HepG2 (cell line): ENCODE measurements around the gene C20orf202. TPM values are rescaled to one million over a fixed set of nuclear protein-coding genes. Genes with fewer than 3 reads are reported as not detected.

Experiments
- ATAC-seq: fragments of 200-7000 bp; cut with Tn5 transposase; 3 replicates; pipeline ENCODE4 v1.9.1; 2020; ENCODE audit warnings: mild to moderate bottlenecking, moderate library complexity
- BruUV-seq: library from RNA; stranded (reverse); fragments of 400-500 nt; replicated peaks from 2 replicates; lab custom pipeline; 2021; lab: Mats Ljungman, UMichigan
- CTCF ChIA-PET: fragments of 300-600 bp; formaldehyde crosslinking; extraction: SDS; loops from one replicate; lab custom pipeline; 2021; ENCODE audit warnings: low total read pairs, inconsistent platforms, low intra/inter-chr PET ratio; lab: Yijun Ruan, JAX
- POLR2A ChIA-PET: fragments of 350-600 bp; sonication (Branson Sonifier 250); formaldehyde crosslinking; loops from one replicate; lab custom pipeline; 2020; ENCODE audit warnings: antibody characterized with exemption, inconsistent platforms; lab: Yijun Ruan, JAX
- DNase-seq: peaks from one replicate; pipeline ENCODE4 v3.0.0-alpha.2; 2015; ENCODE audit warnings: low spot score
- FAIRE-seq: peaks from 3 replicates; lab custom pipeline; 2011; peaks lifted over from hg19 to GRCh38; lab: Jason Lieb, UNC
- H2AFZ ChIP-seq: one replicate; pipeline ENCODE4 v1.6.1; 2011; ENCODE audit warnings: low read length, inconsistent platforms
- H3K27ac ChIP-seq: fragments of 300-600 bp; 3 replicates; pipeline ENCODE4 v1.8.0; 2011; ENCODE audit warnings: mixed run types, mild to moderate bottlenecking, mixed read lengths, low read length, inconsistent platforms; ENCODE audit not compliant: insufficient read depth; ENCODE audit errors: extremely low read length
- H3K27me3 ChIP-seq, 2 experiments: fragments of 200-600 bp in 1 of 2; 2 replicates in 1 of 2; 3 replicates in 1 of 2; pipeline versions ENCODE4 v1.6.0 to v1.8.0; 2011; ENCODE audit warnings: low read length in 2 of 2, mild to moderate bottlenecking in 2 of 2, moderate library complexity in 2 of 2, inconsistent platforms in 1 of 2; ENCODE audit not compliant: insufficient read depth in 2 of 2, control insufficient read depth in 1 of 2
- H3K36me3 ChIP-seq, 2 experiments: fragments of 200-600 bp in 1 of 2; replicated peaks in 1 of 2; 2 replicates in 1 of 2; 3 replicates in 1 of 2; pipeline versions ENCODE4 v1.5.1 to v1.8.0; 2011; ENCODE audit warnings: low read length in 2 of 2, inconsistent platforms in 1 of 2; ENCODE audit not compliant: insufficient read depth in 2 of 2, control insufficient read depth in 1 of 2
- H3K4me1 ChIP-seq: 2 replicates; pipeline ENCODE4 v1.5.1; 2012; ENCODE audit warnings: low read length, inconsistent platforms; ENCODE audit not compliant: insufficient read depth
- H3K4me2 ChIP-seq: 2 replicates; pipeline ENCODE4 v1.6.0; 2011; ENCODE audit warnings: low read depth, low read length, inconsistent platforms
- H3K4me3 ChIP-seq, 3 experiments: fragments of 200-600 bp in 1 of 3; sonication (generic), shearing (Covaris generic) in 1 of 3; replicated peaks in 1 of 3; 2 replicates each; pipeline ENCODE4 v1.5.1; 2011 to 2016; ENCODE audit warnings: low read length in 3 of 3, inconsistent platforms in 2 of 3, low read depth in 2 of 3, mild to moderate bottlenecking in 2 of 3, control low read depth in 1 of 3, mixed read lengths in 1 of 3; ENCODE audit not compliant: insufficient read depth in 1 of 3
- H3K79me2 ChIP-seq: one replicate; pipeline ENCODE4 v1.6.1; 2011; ENCODE audit warnings: low read length, inconsistent platforms; ENCODE audit not compliant: insufficient read depth
- H3K9ac ChIP-seq: 2 replicates; pipeline ENCODE4 v1.6.0; 2011; ENCODE audit warnings: mild to moderate bottlenecking, low read depth, low read length, inconsistent platforms; ENCODE audit not compliant: insufficient read depth
- H3K9me3 ChIP-seq: 2 replicates; pipeline ENCODE4 v1.5.1; 2012; ENCODE audit warnings: mild to moderate bottlenecking, low read length
- H4K20me1 ChIP-seq: 2 replicates; pipeline ENCODE4 v1.6.0; 2011; ENCODE audit warnings: inconsistent platforms, mild to moderate bottlenecking, low read length, moderate library complexity; ENCODE audit not compliant: insufficient read depth
- CEBPB ChIP-seq: IDR thresholded peaks from 2 replicates; pipeline ENCODE4 v1.6.1; 2011; ENCODE audit warnings: low read depth, low read length, improper control_type of control experiment, borderline replicate concordance
- SP2 ChIP-seq: sonication (generic); formaldehyde crosslinking; IDR thresholded peaks from 2 replicates; pipeline ENCODE4 v1.5.1; 2020; ENCODE audit warnings: mild to moderate bottlenecking, missing genetic modification reagents
- ZBTB3 ChIP-seq: sonication (generic); formaldehyde crosslinking; IDR thresholded peaks from 2 replicates; pipeline ENCODE4 v1.4.0; 2020; ENCODE audit warnings: low read depth, mild to moderate bottlenecking, moderate library complexity, missing genetic modification reagents, borderline replicate concordance
- WGBS: methylation state at CpG from one replicate; pipeline ENCODE4 v1.1.6; 2017; ENCODE audit warnings: low lambda C conversion rate; 5-methylcytosine and 5-hydroxymethylcytosine counted together
- in situ Hi-C: cut with HindIII; loops from 2 replicates; pipeline ENCODE4 v1.10.0; 2017; ENCODE audit warnings: low pct_unique_long_range_greater_than_20kb; ENCODE audit not compliant: extremely low pct_ligation_motif_present
- intact Hi-C: fragments of 100-400 bp; cut with micrococcal nuclease; formaldehyde crosslinking; loops from one replicate; pipeline ENCODE4 v1.10.0; 2022; ENCODE audit not compliant: unreplicated experiment
- polyA plus RNA-seq, 8 experiments: library from polyadenylated mRNA; depleted of rRNA in 3 of 8; stranded (reverse) in 7 of 8; unstranded in 1 of 8; fragments of >200 nt; fragmentation: Illumina TruSeq in 4 of 8; extraction: Trizol in 4 of 8; gene quantifications; 2 replicates each; pipeline versions ENCODE4 v1.2.1 to v1.2.3, GENCODE V29; 2011 to 2016; ENCODE audit warnings: low read depth in 4 of 8, missing spikeins in 1 of 8, mixed read lengths in 1 of 8; ENCODE audit not compliant: insufficient read depth in 1 of 8
- total RNA-seq, 5 experiments: library from RNA; depleted of rRNA; stranded (reverse); fragments of >200 nt; fragmentation: Illumina TruSeq; extraction: Trizol; gene quantifications; 2 replicates each; pipeline ENCODE4 v1.2.3, GENCODE V29; 2016; ENCODE audit warnings: low read depth in 1 of 5
- TF ChIP-seq, protein P1 (sequence below): sonication (generic); formaldehyde crosslinking; IDR thresholded peaks from 2 replicates; pipeline ENCODE4 v1.4.0; 2020; ENCODE audit warnings: missing genetic modification reagents
- TF ChIP-seq, protein P2 (sequence below): sonication (generic); formaldehyde crosslinking; IDR thresholded peaks from 2 replicates; pipeline ENCODE4 v1.8.0; 2022; ENCODE audit warnings: low read depth, missing genetic modification reagents
- TF ChIP-seq, protein P3 (sequence below): sonication (generic); formaldehyde crosslinking; IDR thresholded peaks from 2 replicates; pipeline ENCODE4 v1.4.0; 2020; ENCODE audit warnings: missing genetic modification reagents, mild to moderate bottlenecking, borderline replicate concordance

C20orf202 gene
- total and polyA plus RNA-seq, 2 of the 13 experiments (the other 11 are each of a cell fraction or from before 2014, with no cell fraction given) = 0.20 to 1.2 TPM

DNA sequence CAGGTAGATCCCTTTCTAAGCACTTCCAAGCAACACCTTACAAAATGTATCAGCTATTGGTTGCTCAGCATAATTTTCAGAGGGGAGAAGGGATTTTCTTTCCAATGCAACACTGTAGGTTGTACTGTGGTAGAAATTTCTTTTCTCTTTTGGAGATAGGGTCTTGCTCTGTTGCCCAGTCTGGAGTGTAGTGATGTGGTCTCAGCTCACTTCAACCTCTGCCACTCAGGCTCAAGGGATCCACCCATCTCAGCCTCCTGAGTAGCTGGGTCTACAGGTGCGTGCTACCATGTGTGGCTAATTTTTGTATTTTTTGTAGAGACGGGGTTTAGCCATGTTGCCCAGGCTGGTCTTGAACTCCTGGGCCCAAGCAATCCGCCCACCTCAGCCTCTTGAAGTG lies 38.8 kb downstream of the C20orf202 start:
- no peak overlapping the region for H3K4me2 ChIP-seq
- no peak for DNase-seq
- no peaks in the 10 kb centered on the region for H3K9me3 ChIP-seq
- ATAC-seq = no peak
- CTCF ChIA-PET = no interaction called here
- in situ Hi-C loops = no loop called here
- no peak overlapping the region for H2AFZ ChIP-seq
- no TSS peak for BruUV-seq
- H3K4me1 ChIP-seq = no peaks in the 10 kb centered on the region
- H3K27me3 ChIP-seq = peaks cover 0 to 4% of the 10 kb centered on the region in 2 experiments; a peak in 1 of 5 replicates
- H3K4me3 ChIP-seq = no peak overlapping the region
- no peaks in the 10 kb centered on the region for H4K20me1 ChIP-seq
- H3K79me2 ChIP-seq = no peaks in the 10 kb centered on the region
- H3K27ac ChIP-seq = no peak overlapping the region
- POLR2A ChIA-PET = no interaction called here
- no peak for FAIRE-seq
- TF ChIP-seq, protein P1, sequence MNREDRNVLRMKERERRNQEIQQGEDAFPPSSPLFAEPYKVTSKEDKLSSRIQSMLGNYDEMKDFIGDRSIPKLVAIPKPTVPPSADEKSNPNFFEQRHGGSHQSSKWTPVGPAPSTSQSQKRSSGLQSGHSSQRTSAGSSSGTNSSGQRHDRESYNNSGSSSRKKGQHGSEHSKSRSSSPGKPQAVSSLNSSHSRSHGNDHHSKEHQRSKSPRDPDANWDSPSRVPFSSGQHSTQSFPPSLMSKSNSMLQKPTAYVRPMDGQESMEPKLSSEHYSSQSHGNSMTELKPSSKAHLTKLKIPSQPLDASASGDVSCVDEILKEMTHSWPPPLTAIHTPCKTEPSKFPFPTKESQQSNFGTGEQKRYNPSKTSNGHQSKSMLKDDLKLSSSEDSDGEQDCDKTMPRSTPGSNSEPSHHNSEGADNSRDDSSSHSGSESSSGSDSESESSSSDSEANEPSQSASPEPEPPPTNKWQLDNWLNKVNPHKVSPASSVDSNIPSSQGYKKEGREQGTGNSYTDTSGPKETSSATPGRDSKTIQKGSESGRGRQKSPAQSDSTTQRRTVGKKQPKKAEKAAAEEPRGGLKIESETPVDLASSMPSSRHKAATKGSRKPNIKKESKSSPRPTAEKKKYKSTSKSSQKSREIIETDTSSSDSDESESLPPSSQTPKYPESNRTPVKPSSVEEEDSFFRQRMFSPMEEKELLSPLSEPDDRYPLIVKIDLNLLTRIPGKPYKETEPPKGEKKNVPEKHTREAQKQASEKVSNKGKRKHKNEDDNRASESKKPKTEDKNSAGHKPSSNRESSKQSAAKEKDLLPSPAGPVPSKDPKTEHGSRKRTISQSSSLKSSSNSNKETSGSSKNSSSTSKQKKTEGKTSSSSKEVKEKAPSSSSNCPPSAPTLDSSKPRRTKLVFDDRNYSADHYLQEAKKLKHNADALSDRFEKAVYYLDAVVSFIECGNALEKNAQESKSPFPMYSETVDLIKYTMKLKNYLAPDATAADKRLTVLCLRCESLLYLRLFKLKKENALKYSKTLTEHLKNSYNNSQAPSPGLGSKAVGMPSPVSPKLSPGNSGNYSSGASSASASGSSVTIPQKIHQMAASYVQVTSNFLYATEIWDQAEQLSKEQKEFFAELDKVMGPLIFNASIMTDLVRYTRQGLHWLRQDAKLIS (CRISPR knock-in tag) = no peak
- TF ChIP-seq, protein P2, sequence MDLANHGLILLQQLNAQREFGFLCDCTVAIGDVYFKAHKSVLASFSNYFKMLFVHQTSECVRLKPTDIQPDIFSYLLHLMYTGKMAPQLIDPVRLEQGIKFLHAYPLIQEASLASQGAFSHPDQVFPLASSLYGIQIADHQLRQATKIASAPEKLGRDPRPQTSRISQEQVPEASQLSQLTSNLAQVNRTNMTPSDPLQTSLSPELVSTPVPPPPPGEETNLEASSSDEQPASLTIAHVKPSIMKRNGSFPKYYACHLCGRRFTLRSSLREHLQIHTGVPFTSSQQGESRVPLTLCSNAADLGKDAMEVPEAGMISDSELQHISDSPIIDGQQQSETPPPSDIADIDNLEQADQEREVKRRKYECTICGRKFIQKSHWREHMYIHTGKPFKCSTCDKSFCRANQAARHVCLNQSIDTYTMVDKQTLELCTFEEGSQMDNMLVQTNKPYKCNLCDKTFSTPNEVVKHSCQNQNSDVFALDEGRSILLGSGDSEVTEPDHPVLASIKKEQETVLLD = no peak
- TF ChIP-seq, all 625 proteins: peak for 0
- WGBS = 0% methylated on average over 3 of the region's 3 CpGs
- Histone ChIP-seq H3K9ac (no peak overlapping the region), H3K36me3 (no peaks in the 10 kb centered on the region)
- intact Hi-C loops = no loop called here

DNA sequence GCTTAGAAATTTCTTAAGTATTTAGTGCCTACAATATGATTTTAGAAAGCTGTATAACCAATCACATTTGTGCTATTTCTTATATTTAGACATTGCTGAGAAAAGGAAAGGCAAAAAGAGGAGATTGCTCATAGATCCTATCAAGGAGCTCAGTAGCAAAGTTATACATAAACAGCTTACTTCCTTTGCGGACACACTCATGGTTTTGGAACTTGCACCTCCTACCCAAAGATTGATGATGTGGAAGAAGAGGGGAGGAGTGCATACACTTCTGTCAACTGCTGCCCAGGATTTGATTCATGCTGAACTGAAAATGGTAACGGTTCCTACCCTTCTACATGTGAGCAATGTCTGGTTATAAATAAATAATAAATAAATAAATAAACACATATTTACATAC lies 39.3 kb downstream of the C20orf202 start:
- H2AFZ ChIP-seq = no peak overlapping the region
- H3K36me3 ChIP-seq = no peaks in the 10 kb centered on the region
- H3K27me3 ChIP-seq = peaks cover 0 to 4% of the 10 kb centered on the region in 2 experiments; a peak in 1 of 5 replicates
- FAIRE-seq (no peak), DNase-seq (no peak), ATAC-seq (no peak)
- in situ Hi-C loops = no loop called here
- no peak overlapping the region for H3K27ac ChIP-seq
- no peaks in the 10 kb centered on the region for H3K79me2 ChIP-seq
- ChIA-PET CTCF (no interaction called here), POLR2A (no interaction called here)
- no peaks in the 10 kb centered on the region for H4K20me1 ChIP-seq
- no peaks in the 10 kb centered on the region for H3K4me1 ChIP-seq
- no peak overlapping the region for H3K9ac ChIP-seq
- no peak overlapping the region for H3K4me3 ChIP-seq
- no peaks in the 10 kb centered on the region for H3K9me3 ChIP-seq
- no peak overlapping the region for H3K4me2 ChIP-seq
- no TSS peak for BruUV-seq
- WGBS = 34% methylated on average over 2 of the region's 2 CpGs
- intact Hi-C loops = no loop called here
- TF ChIP-seq CEBPB (no peak), ZBTB3 (no peak), SP2 (CRISPR knock-in tag) (no peak)
- TF ChIP-seq, protein P3, sequence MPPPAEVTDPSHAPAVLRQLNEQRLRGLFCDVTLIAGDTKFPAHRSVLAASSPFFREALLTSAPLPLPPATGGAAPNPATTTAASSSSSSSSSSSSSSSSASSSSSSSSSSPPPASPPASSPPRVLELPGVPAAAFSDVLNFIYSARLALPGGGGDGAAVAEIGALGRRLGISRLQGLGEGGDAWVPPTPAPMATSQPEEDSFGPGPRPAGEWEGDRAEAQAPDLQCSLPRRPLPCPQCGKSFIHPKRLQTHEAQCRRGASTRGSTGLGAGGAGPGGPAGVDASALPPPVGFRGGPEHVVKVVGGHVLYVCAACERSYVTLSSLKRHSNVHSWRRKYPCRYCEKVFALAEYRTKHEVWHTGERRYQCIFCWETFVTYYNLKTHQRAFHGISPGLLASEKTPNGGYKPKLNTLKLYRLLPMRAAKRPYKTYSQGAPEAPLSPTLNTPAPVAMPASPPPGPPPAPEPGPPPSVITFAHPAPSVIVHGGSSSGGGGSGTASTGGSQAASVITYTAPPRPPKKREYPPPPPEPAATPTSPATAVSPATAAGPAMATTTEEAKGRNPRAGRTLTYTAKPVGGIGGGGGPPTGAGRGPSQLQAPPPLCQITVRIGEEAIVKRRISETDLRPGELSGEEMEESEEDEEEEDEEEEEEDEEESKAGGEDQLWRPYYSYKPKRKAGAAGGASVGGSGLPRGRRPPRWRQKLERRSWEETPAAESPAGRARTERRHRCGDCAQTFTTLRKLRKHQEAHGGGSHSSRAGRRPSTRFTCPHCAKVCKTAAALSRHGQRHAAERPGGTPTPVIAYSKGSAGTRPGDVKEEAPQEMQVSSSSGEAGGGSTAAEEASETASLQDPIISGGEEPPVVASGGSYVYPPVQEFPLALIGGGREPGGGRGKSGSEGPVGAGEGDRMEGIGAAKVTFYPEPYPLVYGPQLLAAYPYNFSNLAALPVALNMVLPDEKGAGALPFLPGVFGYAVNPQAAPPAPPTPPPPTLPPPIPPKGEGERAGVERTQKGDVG = no peak
